ENCODE data around the gene ERMN.

- TF ChIP-seq POLR2A (IDR thresholded peaks at IDR 0.05) (no peak), CTCF (IDR thresholded peaks at IDR 0.05) (no peak), POLR2AphosphoS5 (IDR thresholded peaks at IDR 0.05) (no peak)
Measured at GRCh38 chr2:157290525-157290924, 35.1 kb downstream of the ERMN start.

Data from breast epithelium (tissue), 3 donors.